ENCODE measurements around the gene MPPED1.
A peak's percentile ranks its signal among the peaks of the same experiment; 100 is the strongest.

The MPPED1 gene

GRCh38 chr22:43411869-43412807 lies at the start of gene MPPED1:
TSS of gene MPPED1 (plus strand) at chr22:43412014. CDS start at chr22:43424986, 12,972 bp downstream.
- no peak within 1 kb of the TSS for H3K4me3 ChIP-seq (ENCODE audit: control insufficient read depth, low read depth, low read length)
- no peak for TF ChIP-seq CTCF (conservative IDR thresholded peaks at IDR 0.05; ENCODE audit: control insufficient read depth, insufficient read depth, low read depth, low read length)
- DNase-seq (ENCODE audit: low read depth) = no peak

- no peak for DNase-seq (ENCODE audit: low read depth)
- no peak overlapping the region for H3K4me3 ChIP-seq (ENCODE audit: control insufficient read depth, low read depth, low read length)
- TF ChIP-seq CTCF (conservative IDR thresholded peaks at IDR 0.05; ENCODE audit: control insufficient read depth, insufficient read depth, low read depth, low read length) = no peak
Observed at GRCh38 chr22:43363315-43364168, 48.3 kb upstream of the MPPED1 start.

GRCh38 chr22:43364169-43364435 lies 47.7 kb upstream of the MPPED1 start:
- no peak overlapping the region for H3K4me3 ChIP-seq (ENCODE audit: control insufficient read depth, low read depth, low read length)
- TF ChIP-seq CTCF (conservative IDR thresholded peaks at IDR 0.05; ENCODE audit: control insufficient read depth, insufficient read depth, low read depth, low read length) = no peak
- no peak for DNase-seq (ENCODE audit: low read depth)

GRCh38 chr22:43365715-43366440 lies 45.9 kb upstream of the MPPED1 start:
- TF ChIP-seq CTCF (conservative IDR thresholded peaks at IDR 0.05; ENCODE audit: control insufficient read depth, insufficient read depth, low read depth, low read length) = no peak
- DNase-seq (ENCODE audit: low read depth) = no peak
- no peak overlapping the region for H3K4me3 ChIP-seq (ENCODE audit: control insufficient read depth, low read depth, low read length)

GRCh38 chr22:43370036-43370435 lies 41.8 kb upstream of the MPPED1 start:
- H3K4me3 ChIP-seq (ENCODE audit: control insufficient read depth, low read depth, low read length) = no peak overlapping the region
- no peak for DNase-seq (ENCODE audit: low read depth)
- TF ChIP-seq CTCF (conservative IDR thresholded peaks at IDR 0.05; ENCODE audit: control insufficient read depth, insufficient read depth, low read depth, low read length) = no peak

GRCh38 chr22:43375951-43376455 lies 35.8 kb upstream of the MPPED1 start:
- H3K4me3 ChIP-seq (ENCODE audit: control insufficient read depth, low read depth, low read length) = no peak overlapping the region
- peak; percentile 30 for DNase-seq (ENCODE audit: low read depth)
- TF ChIP-seq CTCF (conservative IDR thresholded peaks at IDR 0.05; ENCODE audit: control insufficient read depth, insufficient read depth, low read depth, low read length) = no peak

Measured in fibroblast of mammary gland (primary cell).